ENCODE results near the gene SLC27A3.
"Not testable (repeated sequence)": the region's sequence is repeated elsewhere in the genome, so short reads cannot be mapped to it uniquely, and the experiment has no call there.

SLC27A3 gene

GRCh38 chr1:153778051-153778823 is 3.0 kb downstream of the SLC27A3 start:
- in situ Hi-C loops (cut with MboI; ENCODE audit: low pct_unique_long_range_greater_than_20kb, low sequenced_read_pairs), result loop anchor here (10.0 kb wide), 1 partner anchor 273 kb away; no protein-coding TSS in a partner anchor
- DNase-seq, result no peak

GRCh38 chr1:153778824-153779519 is 3.8 kb downstream of the SLC27A3 start:
- DNase-seq, result no peak
- in situ Hi-C loops (cut with MboI; ENCODE audit: low pct_unique_long_range_greater_than_20kb, low sequenced_read_pairs), result loop anchor here (10.0 kb wide), 1 partner anchor 274 kb away; no protein-coding TSS in a partner anchor

GRCh38 chr1:153779781-153780541 is 4.8 kb downstream of the SLC27A3 start:
- in situ Hi-C loops (cut with MboI; ENCODE audit: low pct_unique_long_range_greater_than_20kb, low sequenced_read_pairs), result loop anchor here (10.0 kb wide), 1 partner anchor 275 kb away; no protein-coding TSS in a partner anchor
- DNase-seq, result no peak

GRCh38 chr1:153780551-153780950 is 5.3 kb downstream of the SLC27A3 start:
- in situ Hi-C loops (cut with MboI; ENCODE audit: low pct_unique_long_range_greater_than_20kb, low sequenced_read_pairs), result no loop called here

GRCh38 chr1:153782648-153783047 is 7.4 kb downstream of the SLC27A3 start:
- in situ Hi-C loops (cut with MboI; ENCODE audit: low pct_unique_long_range_greater_than_20kb, low sequenced_read_pairs); DNase-seq: not testable (repeated sequence)

More at GRCh38 chr1:153780551-153780950, 5.3 kb downstream of the SLC27A3 start:
- DNase-seq, result no peak

DNA sequence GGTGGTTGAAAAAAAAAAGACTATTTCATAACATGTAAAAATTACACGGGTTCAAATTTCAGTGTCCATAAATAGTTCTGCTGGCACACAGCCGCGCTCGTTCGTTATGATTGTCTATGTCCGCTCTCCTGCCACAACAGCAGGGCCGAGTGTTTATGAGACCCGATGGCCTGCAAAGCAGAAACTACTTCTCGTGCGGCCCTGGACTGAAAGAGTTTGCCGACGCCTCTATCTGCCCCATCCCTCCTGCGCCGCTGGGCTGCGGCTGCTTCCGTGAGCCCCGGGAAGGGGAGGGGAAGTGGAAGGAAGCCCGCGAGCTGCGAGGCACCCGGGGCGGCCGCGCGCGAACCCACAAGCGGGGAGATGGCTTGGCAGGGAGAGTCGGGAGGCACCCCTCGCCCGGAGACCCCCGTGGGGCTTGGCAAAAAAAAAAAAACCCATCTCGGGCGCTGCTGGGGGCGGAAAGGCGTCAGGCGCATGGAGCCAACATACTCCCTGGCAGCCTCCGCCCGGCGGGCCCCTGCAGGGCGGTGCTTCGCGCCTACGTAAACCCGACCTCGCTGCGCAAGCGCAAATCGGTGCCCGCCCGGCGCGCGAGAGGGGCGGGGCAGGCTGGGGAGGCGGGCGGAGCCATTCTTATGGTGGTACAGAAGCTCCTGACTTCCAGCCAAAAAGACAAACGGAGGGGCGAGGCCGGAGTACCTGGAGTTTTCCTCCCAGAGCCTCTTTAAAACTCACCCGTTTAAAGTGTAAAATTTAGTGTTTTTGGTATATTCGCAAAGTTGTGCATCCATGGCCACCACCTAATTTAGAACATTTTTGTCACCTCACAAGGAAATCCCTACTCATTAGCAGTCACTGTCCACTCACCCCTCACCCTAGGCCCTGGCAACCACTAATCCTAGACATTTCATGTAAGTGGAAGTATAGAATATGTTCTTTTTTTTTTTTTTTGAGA is 8.3 kb downstream of the SLC27A3 start:
- peak; percentile 95 for DNase-seq
- in situ Hi-C loops (cut with MboI; ENCODE audit: low pct_unique_long_range_greater_than_20kb, low sequenced_read_pairs), result no loop called here

DNA sequence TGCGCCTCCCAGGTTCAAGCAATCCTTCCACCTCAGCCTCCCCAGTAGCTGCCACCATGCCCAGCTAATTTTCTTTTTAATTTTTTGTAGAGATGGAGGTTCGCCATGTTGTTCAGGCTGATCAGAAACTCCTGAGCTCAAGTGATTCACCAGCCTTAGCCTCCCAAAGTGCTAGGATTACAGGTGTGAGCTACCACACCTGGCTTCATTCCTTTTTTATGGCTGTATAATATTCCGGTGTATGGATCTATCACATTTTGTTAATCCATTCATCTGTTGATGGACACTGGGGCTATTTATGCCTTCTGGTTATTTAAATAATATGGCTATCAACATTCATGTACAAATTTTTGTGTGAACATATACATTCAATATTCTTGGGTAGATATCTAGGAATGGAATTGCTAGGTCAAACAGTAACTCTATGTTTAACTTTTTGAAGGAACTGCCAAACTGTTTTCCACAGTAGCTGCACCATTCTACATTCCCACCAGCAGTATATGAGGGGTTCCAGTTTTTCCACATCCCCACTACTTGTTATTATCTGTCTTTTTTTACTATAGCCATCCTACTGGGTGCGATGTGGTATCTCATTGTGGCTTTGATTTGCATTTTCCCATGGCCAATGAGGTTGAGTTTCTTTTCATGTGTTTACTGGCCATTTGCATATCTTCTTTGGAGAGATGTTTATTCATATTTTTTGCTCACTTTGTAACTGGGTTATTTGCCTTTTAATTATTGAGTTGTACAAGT is 11.0 kb downstream of the SLC27A3 start:
- no peak for DNase-seq
- in situ Hi-C loops (cut with MboI; ENCODE audit: low pct_unique_long_range_greater_than_20kb, low sequenced_read_pairs), result no loop called here

DNA sequence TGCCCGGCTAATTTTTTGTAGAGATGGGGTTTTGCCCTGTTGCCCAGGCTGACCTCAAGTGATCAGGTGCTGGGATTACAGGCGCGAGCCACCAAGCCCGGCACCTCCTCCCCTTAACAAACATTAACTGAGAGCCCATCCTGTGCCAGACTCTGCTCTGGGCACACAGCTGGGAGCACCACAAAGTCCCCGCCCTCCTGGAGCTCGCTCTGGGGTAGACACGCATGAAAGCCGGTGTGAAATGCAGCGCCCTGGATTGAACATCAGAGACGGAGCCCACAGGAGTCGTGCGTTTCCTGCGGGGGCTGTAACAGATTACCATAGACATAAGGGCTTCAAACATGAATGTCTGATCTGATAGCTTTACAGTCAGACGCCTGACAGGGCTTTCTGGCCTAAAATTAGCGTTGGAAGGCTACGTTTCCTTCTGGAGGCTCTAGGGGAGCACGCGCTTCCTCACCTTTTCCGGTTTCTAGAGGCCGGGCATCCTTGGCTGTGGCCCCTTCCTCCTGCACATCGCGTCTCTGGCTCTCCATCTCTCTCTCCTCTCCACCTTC is 14.3 kb downstream of the SLC27A3 start:
- DNase-seq, result no peak
- in situ Hi-C loops (cut with MboI; ENCODE audit: low pct_unique_long_range_greater_than_20kb, low sequenced_read_pairs), result no loop called here

- in situ Hi-C loops (cut with MboI; ENCODE audit: low pct_unique_long_range_greater_than_20kb, low sequenced_read_pairs), result no loop called here
- no peak for DNase-seq
Measured at GRCh38 chr1:153790313-153790965, 15.2 kb downstream of the SLC27A3 start.

GRCh38 chr1:153790966-153791647 is 15.9 kb downstream of the SLC27A3 start:
- peak; percentile 99 for DNase-seq
- in situ Hi-C loops (cut with MboI; ENCODE audit: low pct_unique_long_range_greater_than_20kb, low sequenced_read_pairs), result no loop called here

GRCh38 chr1:153791648-153792253 is 16.5 kb downstream of the SLC27A3 start:
- in situ Hi-C loops (cut with MboI; ENCODE audit: low pct_unique_long_range_greater_than_20kb, low sequenced_read_pairs), result no loop called here
- no peak for DNase-seq

- no peak for DNase-seq
- in situ Hi-C loops (cut with MboI; ENCODE audit: low pct_unique_long_range_greater_than_20kb, low sequenced_read_pairs), result no loop called here
Measured at GRCh38 chr1:153792631-153793041, 17.4 kb downstream of the SLC27A3 start.

GRCh38 chr1:153793261-153793972 is 18.2 kb downstream of the SLC27A3 start:
- in situ Hi-C loops (cut with MboI; ENCODE audit: low pct_unique_long_range_greater_than_20kb, low sequenced_read_pairs), result no loop called here
- no peak for DNase-seq

DNA sequence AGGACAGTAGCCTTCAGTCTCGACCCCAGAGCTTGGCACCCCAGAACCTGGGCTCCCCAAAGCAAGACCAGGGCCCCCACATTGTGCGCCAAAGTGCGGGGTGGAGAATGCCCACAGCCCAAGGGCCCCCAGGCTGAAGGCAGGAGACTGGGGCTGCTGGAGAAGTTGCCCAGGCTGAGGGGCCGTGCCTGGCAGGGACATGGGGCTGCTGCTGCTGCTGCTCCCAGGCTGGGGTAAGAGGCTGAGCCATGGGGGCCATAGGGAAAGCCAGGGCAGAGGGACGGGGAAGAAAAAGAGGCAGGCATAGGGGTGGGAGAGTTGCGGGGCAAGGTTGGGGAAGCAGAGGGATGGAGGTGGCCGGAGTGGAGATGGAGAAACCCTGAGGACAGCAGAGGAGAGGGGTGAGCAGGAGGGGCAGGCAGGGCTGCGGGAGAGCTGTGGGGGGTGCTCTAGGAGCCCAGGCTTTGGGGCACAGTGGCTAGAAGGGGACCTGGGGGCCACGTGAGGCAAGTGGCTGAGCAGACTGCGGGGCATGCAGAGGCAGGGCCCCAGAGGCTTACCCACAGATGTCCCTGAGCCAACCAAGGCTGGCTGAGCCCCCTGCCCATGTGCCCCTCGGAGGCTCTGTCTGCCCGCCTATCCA is 18.9 kb downstream of the SLC27A3 start:
- in situ Hi-C loops (cut with MboI; ENCODE audit: low pct_unique_long_range_greater_than_20kb, low sequenced_read_pairs), result no loop called here

GRCh38 chr1:153794624-153795329 is 19.6 kb downstream of the SLC27A3 start:
- no peak for DNase-seq
- in situ Hi-C loops (cut with MboI; ENCODE audit: low pct_unique_long_range_greater_than_20kb, low sequenced_read_pairs), result no loop called here

More for the DNA sequence above, 18.9 kb downstream of the SLC27A3 start:
- no peak for DNase-seq
